IMR-90 (cell line): ENCODE results near the gene NAA10.

ENCODE experiments used
- BHLHE40 ChIP-seq: fragments of 150-350 bp; IDR thresholded peaks from 2 replicates; pipeline ENCODE4 v1.6.1; 2016; ENCODE audit warnings: mild to moderate bottlenecking, low read depth, low read length
- CHD1 ChIP-seq: IDR thresholded peaks from 2 replicates; pipeline ENCODE4 v1.6.1; 2012; ENCODE audit warnings: low read depth, low read length, improper control_type of control experiment
- FOS ChIP-seq: fragments of 150-350 bp; IDR thresholded peaks from 2 replicates; pipeline ENCODE4 v1.6.1; 2016; ENCODE audit warnings: low read depth, low read length
- MAZ ChIP-seq: IDR thresholded peaks from 2 replicates; pipeline ENCODE4 v1.6.1; 2012; ENCODE audit warnings: low read depth, mild to moderate bottlenecking, low read length, improper control_type of control experiment, moderate library complexity, borderline replicate concordance
- POLR2A ChIP-seq: IDR thresholded peaks from 2 replicates; pipeline ENCODE4 v1.6.1; 2012; ENCODE audit warnings: mild to moderate bottlenecking, low read depth, low read length
- RAD21 ChIP-seq: IDR thresholded peaks from 2 replicates; pipeline ENCODE4 v1.6.1; 2012; ENCODE audit warnings: low read length, improper control_type of control experiment
- RFX5 ChIP-seq: IDR thresholded peaks from 2 replicates; pipeline ENCODE4 v1.8.0; 2012; ENCODE audit warnings: low read depth, mild to moderate bottlenecking, low read length, moderate library complexity
- SMC3 ChIP-seq: fragments of 150-350 bp; IDR thresholded peaks from 2 replicates; pipeline ENCODE4 v1.6.1; 2016; ENCODE audit warnings: low read depth, mild to moderate bottlenecking, antibody characterized with exemption, low read length, moderate library complexity
- TF ChIP-seq, protein P1 (sequence below): conservative IDR thresholded peaks from 2 replicates; pipeline ENCODE4 v1.5.1; 2012; ENCODE audit warnings: mild to moderate bottlenecking, low read depth, low read length, improper control_type of control experiment
- TF ChIP-seq, protein P2 (sequence below): fragments of 150-350 bp; IDR thresholded peaks from 2 replicates; pipeline ENCODE4 v1.6.1; 2016; ENCODE audit warnings: low read depth, mild to moderate bottlenecking, low read length, moderate library complexity, borderline replicate concordance

DNA sequence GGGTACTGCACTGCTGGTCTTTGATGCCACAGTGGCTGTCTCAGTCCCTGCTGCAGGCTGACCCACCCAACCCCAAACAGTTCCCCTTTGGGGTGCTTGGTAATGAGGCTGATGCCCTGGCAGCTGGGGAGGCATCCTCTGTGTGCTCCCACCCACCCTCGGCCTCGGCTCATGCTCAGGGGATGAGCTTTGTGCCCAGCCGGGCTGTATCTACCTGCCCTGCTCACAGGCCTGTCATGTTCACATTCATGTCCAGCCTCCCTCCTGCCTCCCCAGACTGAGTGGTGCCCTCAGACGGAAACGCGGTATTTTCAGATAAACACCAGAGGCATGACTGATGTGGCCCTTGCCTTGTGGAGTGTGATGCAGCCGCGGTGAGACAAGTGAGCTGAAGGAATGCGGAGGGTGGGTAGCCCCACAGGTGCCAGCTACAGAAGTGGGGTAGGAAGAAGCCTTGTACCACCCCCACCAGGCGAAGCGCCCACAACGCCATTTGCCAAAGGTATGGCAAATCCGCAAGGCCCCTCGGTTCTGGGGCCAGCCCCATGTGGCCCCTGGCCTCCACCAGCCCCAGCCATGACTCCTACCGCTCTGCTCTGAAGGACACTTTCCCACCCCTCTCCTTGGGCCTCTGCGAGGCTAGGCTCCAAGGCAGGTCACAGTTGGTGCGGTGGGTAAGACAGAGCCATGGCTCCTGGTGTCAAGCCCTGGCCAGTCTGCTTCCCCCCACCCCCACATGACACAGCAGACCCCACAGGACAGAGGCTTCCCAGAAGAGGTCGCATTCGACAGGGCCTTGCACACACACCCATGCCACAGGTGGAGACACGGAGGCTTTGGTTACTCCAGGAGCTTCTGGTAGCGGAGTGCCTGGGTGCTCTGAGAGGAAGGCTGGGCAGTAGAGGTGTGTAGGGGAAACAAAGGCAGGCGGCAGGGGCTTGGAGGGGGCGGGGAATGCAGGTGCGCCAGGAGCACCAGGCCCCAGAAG is 11.4 kb upstream of the NAA10 start:
- TF ChIP-seq, protein P1, sequence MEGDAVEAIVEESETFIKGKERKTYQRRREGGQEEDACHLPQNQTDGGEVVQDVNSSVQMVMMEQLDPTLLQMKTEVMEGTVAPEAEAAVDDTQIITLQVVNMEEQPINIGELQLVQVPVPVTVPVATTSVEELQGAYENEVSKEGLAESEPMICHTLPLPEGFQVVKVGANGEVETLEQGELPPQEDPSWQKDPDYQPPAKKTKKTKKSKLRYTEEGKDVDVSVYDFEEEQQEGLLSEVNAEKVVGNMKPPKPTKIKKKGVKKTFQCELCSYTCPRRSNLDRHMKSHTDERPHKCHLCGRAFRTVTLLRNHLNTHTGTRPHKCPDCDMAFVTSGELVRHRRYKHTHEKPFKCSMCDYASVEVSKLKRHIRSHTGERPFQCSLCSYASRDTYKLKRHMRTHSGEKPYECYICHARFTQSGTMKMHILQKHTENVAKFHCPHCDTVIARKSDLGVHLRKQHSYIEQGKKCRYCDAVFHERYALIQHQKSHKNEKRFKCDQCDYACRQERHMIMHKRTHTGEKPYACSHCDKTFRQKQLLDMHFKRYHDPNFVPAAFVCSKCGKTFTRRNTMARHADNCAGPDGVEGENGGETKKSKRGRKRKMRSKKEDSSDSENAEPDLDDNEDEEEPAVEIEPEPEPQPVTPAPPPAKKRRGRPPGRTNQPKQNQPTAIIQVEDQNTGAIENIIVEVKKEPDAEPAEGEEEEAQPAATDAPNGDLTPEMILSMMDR, result no peak
- TF ChIP-seq POLR2A (no peak), MAZ (no peak), FOS (no peak), BHLHE40 (no peak), SMC3 (no peak), RFX5 (no peak), CHD1 (no peak), RAD21 (no peak)
- TF ChIP-seq, protein P2, sequence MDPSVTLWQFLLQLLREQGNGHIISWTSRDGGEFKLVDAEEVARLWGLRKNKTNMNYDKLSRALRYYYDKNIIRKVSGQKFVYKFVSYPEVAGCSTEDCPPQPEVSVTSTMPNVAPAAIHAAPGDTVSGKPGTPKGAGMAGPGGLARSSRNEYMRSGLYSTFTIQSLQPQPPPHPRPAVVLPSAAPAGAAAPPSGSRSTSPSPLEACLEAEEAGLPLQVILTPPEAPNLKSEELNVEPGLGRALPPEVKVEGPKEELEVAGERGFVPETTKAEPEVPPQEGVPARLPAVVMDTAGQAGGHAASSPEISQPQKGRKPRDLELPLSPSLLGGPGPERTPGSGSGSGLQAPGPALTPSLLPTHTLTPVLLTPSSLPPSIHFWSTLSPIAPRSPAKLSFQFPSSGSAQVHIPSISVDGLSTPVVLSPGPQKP, result no peak
